KBM-7 (cell line): ENCODE data around the gene ZNF486.
A peak's percentile ranks its signal among the peaks of the same experiment; 100 is the strongest.
"Not testable (repeated sequence)": the region's sequence is repeated elsewhere in the genome, so short reads cannot be mapped to it uniquely, and the experiment has no call there.

ENCODE experiments used
- DNase-seq: peaks from one replicate; pipeline ENCODE4 v3.0.0-alpha.2; 2015
- in situ Hi-C: fragments of 300-500 bp; cut with MboI; formaldehyde crosslinking; loops from 2 replicates; pipeline ENCODE4 v1.14.3; 2020; ENCODE audit warnings: low sequenced_read_pairs, low pct_unique_long_range_greater_than_20kb, mixed read lengths

The ZNF486 gene

DNA sequence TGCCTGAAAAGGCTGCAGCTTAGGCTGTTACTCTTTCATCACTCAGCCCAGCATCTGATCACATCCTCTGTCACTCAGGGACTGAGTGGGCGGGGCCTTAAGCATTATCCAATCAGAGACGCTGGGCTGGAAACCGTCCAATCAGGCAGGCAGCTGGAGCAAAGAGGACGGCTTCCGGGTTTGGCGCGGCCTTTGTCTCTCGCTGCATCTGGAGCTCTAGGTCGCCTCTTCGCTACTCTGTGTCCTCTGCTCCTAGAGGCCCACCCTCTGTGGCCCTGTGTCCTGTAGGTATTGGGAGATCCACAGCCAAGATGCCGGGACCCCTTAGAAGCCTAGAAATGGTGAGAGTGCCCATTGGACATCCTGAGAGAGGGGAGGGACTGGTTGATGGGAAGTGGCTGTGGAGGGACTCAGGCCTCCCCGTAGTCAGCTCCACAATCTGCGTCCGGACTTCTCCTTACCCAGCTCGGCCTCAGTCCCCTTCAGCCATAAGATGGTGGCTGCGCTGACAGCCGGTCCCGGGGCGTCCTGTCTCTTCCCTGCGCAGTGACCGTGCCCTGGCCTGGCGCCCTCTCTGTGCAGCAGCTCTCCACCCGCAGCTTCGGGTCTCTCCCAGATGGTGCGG is at the start of gene ZNF486:
Gene ZNF486 (plus strand): TSS at position 195 of the 625 bp plus-strand sequence. CDS start 117 bp downstream, at position 312.
- in situ Hi-C loops: no loop called here

DNA sequence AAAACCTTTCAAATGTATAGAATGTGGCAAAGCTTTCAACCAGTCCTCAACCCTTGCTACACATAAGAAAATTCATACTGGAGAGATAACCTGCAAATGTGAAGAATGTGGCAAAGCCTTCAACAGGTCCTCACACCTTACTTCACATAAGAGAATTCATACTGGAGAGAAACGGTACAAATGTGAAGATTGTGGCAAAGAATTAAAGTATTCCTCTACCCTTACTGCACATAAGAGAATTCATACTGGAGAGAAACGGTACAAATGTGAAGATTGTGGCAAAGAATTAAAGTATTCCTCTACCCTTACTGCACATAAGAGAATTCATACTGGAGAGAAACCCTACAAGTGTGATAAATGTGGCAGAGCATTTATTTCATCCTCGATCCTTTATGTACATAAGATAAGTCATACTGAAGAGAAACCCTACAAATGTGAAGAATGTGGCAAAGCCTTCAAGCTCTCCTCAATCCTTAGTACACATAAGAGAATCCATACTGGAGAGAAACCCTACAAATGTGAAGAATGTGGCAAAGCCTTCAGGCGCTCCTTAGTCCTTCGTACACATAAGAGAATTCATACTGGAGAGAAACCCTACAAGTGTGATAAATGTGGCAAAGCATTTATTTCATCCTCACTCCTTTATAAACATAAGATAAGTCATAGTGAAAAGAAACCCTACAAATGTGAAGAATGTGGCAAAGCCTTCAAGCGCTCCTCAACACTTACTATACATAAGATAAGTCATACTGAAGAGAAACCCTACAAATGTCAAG is 48.8 kb upstream of the ZNF486 start:
- in situ Hi-C loops, DNase-seq: not testable (repeated sequence)

More for the DNA sequence above, at the start of gene ZNF486:
- no peak for DNase-seq

- in situ Hi-C loops: no loop called here
- DNase-seq: no peak
These were observed 42.1 kb upstream of the ZNF486 start for GRCh38 chr19:20124879-20125278.

DNA sequence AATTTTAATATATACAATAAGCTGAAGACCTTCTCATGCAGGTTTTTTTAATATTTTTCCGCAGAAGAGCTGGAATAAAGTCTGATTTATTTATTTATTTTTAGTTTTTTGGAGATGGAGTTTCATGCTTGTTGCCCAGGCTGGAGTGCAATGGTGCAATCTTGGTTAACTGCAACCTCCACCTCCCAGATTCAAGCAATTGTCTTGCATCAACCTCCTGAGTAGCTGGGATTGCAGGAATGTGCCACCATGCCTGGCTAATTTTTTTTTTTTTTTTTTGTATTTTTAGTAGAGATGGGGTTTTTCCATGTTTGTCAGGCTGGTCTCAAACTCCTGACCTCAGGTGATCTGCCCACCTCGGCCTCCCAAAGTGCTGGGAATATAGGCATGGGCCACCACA is 34.1 kb upstream of the ZNF486 start:
- in situ Hi-C loops, DNase-seq: not testable (repeated sequence)

- in situ Hi-C loops: not testable (repeated sequence)
These were observed 29.3 kb upstream of the ZNF486 start for GRCh38 chr19:20137714-20138113.

DNA sequence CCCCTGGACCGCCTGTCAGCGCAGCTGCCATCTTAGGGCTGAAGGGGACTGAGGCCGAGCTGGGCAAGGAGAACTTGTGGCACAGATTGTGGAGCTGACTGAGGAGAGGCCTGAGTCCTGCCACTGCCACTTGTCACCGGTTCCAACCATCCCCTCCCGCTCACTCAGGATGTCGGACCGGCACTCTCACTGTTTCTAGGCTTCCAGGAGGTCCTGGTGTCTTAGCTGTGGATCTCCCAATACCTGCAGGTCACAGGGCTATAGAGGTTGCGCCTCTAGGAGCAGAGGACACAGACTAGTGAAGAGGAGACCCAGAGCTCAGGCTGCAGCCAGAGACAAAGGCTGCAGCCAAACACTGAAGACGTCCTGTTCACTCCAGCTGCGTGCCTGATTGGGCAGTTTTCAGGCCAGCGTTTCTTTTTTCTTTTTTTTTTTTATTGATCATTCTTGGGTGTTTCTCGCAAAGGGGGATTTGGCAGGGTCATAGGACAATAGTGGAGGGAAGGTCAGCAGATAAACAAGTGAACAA is 15.3 kb upstream of the ZNF486 start:
- DNase-seq: no peak
- in situ Hi-C loops: no loop called here

More at GRCh38 chr19:20137714-20138113, 29.3 kb upstream of the ZNF486 start:
- DNase-seq: not testable (repeated sequence)

DNA sequence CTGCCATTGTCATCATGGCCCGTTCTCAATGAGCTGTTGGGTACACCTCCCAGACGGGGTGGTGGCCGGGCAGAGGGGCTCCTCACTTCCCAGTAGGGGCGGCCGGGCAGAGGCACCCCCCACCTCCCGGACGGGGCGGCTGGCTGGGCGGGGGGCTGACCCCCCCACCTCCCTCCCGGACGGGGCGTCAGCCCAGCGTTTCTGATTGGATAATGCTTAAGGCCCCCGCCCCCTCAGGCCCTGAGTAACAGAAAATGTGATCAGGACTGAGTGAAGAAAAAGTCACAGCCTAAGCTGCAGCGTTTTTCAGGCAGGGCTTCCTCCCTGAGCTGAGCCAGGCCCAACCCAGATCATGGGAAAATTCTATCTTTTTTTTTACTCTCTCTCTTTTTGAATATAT is 14.5 kb upstream of the ZNF486 start:
- in situ Hi-C loops, DNase-seq: not testable (repeated sequence)

GRCh38 chr19:20153281-20153680 is 13.7 kb upstream of the ZNF486 start:
- no peak for DNase-seq
- in situ Hi-C loops: no loop called here

DNA sequence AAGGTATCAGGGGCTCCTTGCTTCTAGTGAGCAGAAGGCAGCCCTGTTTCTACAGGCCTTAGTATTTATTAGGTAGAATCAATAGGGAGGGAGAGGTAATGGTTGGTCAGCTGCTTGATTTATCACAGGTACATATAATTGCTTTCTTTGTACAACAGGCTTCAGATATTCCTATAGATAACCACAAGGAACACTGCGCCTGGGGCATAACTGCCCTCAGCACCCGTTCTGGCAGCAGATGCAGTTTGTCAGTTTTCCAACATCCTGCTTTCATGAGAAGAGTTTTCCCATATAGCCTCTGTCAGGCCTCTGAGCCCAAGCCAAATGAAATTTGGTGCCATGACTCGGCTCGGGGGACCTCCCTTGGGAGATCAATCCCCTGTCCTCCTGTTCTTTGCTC is 12.4 kb upstream of the ZNF486 start:
- no peak for DNase-seq
- in situ Hi-C loops: no loop called here

DNA sequence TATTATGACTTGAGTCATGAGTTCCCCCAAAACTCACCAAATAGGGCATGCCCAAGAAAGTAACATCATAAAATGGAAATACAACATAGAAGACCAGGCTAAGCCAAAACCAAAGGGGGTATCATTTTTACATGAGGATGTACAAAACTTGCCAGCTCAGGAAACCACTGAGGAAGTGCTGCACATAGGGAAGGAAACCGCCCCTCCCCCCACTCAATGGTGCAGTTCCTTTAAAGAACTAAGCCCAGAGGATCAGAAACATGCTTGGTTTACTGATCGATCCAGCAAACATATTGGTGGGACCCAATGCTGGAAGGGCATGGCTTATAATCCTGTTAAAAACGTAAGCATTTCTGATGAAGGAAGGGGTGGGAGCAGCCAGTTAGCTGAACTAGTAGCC is 4.2 kb upstream of the ZNF486 start:
- DNase-seq: peak; percentile 34
- in situ Hi-C loops: no loop called here

DNA sequence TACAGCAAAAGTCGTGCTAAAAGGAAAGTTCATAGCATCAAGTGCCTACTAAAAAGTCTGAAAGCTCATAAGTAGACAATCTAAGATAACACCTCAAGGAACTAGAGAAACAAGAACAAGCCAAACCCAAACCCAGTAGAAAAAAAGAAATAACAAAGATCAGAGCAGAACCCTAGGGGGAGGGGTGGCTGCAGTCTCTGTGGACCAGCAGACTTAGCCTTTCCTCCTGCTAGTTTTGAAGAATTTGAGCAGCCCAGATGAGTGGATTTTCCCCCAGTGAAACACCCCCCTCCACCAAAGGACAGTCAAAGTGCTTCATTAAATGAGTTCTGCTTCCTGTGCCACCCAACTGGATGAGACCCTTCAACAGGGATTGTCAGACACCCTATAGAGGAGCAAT is 2.6 kb upstream of the ZNF486 start:
- no peak for DNase-seq
- in situ Hi-C loops: no loop called here

- in situ Hi-C loops: no loop called here
- DNase-seq: no peak
These were observed 932 bp upstream of the ZNF486 start for GRCh38 chr19:20165971-20166592.

DNA sequence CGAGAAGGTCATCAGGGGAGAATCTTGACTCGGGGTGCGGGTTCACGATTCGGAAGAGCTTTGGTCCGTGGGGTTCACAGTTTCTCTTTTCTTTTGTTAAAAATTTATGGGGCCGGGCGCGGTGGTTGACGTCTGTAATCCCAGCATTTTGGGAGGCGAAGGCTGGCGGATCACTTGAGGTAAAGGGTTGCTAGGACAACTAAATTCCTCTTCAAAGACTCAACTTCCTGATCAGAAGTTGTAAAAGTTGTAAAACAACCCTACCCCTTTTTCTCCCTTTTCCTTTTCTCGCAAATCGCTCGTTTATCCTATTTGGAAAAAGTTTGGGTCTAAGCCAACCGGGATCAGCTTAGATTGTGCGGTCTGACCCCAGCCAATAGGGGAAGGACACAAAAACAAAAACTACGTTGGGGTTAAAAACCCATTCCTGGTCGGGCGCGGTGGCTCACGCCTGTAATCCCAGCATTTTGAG is 673 bp downstream of the ZNF486 start:
- in situ Hi-C loops: no loop called here
- DNase-seq: no peak

DNA sequence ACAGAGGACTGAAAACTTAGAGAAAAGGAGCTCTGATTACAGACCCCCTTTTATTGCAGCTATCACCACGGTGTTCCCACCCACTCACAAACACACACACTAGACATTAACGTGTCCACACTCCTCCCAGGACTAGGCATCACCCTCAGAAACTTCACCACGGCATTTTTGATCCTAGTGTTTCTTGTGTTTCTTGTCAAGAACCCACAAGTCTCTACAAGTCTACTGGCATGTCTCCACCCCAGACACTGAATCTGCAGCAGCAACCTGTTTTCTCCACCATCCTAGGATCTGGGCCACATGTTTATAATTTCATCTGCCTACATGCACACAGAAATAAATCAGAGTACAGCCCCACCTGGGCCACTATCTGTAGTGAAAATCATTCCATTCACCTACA is 4.3 kb downstream of the ZNF486 start:
- in situ Hi-C loops: no loop called here
- no peak for DNase-seq

DNA sequence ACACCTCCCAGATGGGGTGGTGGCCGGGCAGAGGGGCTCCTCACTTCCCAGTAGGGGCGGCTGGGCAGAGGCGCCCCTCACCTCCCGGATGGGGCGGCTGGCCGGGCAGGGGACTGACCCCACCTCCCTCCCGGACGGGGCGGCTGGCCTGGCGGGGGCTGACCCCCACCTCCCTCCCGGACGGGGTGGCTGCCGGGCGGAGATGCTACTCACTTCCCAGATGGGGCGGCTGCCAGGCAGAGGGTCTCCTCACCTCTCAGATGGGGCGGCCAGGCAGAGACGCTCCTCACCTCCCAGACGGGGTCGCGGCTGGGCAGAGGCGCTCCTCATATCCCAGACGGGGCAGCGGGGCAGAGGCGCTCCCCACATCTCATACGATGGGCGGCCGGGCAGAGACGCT is 8.8 kb downstream of the ZNF486 start:
- in situ Hi-C loops: not testable (repeated sequence)

GRCh38 chr19:20179956-20180355 is 12.9 kb downstream of the ZNF486 start:
- in situ Hi-C loops, DNase-seq: not testable (repeated sequence)

More for the DNA sequence above, 8.8 kb downstream of the ZNF486 start:
- DNase-seq: not testable (repeated sequence)

DNA sequence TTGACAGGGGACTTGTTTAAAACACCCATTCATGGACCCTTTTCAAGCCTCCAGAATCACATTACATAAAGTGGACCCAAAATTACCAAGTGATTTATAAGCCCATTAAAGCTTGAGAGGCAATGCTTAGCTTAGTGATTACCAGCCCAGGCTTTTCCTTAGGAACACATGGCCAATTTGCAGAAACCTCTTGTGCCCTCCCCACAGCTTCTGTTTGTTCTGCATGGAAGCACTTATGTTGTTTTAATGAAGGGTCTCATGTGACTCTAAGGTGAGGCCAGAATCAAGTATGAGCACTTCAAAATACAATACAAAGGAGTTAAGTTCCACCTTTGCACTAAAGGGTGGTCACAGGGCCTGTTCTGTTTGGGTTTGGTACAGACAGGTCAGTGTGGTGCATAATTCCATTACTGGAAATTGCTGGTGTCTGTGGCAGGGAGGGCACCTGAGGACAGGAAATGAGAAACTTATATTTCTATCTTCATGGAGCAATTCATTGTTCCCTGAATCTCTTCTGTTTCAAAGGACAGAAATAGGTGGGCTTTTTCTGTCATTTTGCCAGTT is 15.3 kb downstream of the ZNF486 start:
- DNase-seq: no peak
- in situ Hi-C loops: no loop called here

GRCh38 chr19:20186174-20186573 is 19.2 kb downstream of the ZNF486 start:
- DNase-seq: no peak

GRCh38 chr19:20197747-20198146 is 30.7 kb downstream of the ZNF486 start:
- DNase-seq: no peak
- in situ Hi-C loops: no loop called here

More at GRCh38 chr19:20186174-20186573, 19.2 kb downstream of the ZNF486 start:
- in situ Hi-C loops: no loop called here
